Naive thymus-derived CD4-positive, alpha-beta T cell (primary cell): ENCODE data around the gene FUT8. TPM values are rescaled to one million over a fixed set of nuclear protein-coding genes. Genes with fewer than 3 reads are reported as not detected.

ENCODE experiments used
- ATAC-seq: fragments of 150-1000 bp; cut with Tn5 transposase; 2 replicates; pipeline ENCODE4 v1.10.0; 2021; ENCODE audit warnings: mild to moderate bottlenecking, moderate library complexity
- CTCF ChIA-PET: fragments of 350-600 bp; sonication (Branson Sonifier 250); formaldehyde crosslinking; loops from one replicate; lab custom pipeline; 2021; ENCODE audit warnings: antibody characterized with exemption; lab: Charles Lee
- POLR2A ChIA-PET: fragments of 350-600 bp; sonication (Branson Sonifier 250); formaldehyde crosslinking; loops from one replicate; lab custom pipeline; 2021; ENCODE audit warnings: antibody characterized with exemption, inconsistent platforms; lab: Charles Lee
- DNase-seq, 9 donors: peaks; one replicate each; pipeline versions ENCODE4 v3.0.0 to v3.0.0-alpha.2; 2020 to 2022; ENCODE audit warnings: mixed read lengths in 1 of 9
- H3K27ac ChIP-seq: one replicate; pipeline ENCODE4 v1.7.0; 2013; ENCODE audit warnings: mild to moderate bottlenecking, low read depth, low read length, moderate library complexity
- H3K27me3 ChIP-seq, 2 donors: one replicate each; pipeline ENCODE4 v1.7.0; 2013; ENCODE audit warnings: low read length in 2 of 2, mild to moderate bottlenecking in 2 of 2, moderate library complexity in 2 of 2; ENCODE audit not compliant: control insufficient read depth in 2 of 2, insufficient read depth in 2 of 2
- H3K36me3 ChIP-seq, 3 experiments: 1 replicate in 2 of 3; 2 replicates in 1 of 3; pipeline ENCODE4 v1.7.0; 2013; ENCODE audit warnings: low read length in 3 of 3, mild to moderate bottlenecking in 3 of 3, moderate library complexity in 1 of 3; ENCODE audit not compliant: insufficient read depth in 3 of 3, control insufficient read depth in 2 of 3
- H3K4me1 ChIP-seq, 2 donors: one replicate each; pipeline ENCODE4 v1.7.0; 2013; ENCODE audit warnings: low read length in 2 of 2, mild to moderate bottlenecking in 2 of 2, moderate library complexity in 1 of 2; ENCODE audit not compliant: control insufficient read depth in 2 of 2, insufficient read depth in 2 of 2
- H3K4me3 ChIP-seq: 2 replicates; pipeline ENCODE4 v1.7.0; 2013; ENCODE audit warnings: mild to moderate bottlenecking, low read length
- H3K9me3 ChIP-seq, 3 experiments: 1 replicate in 2 of 3; 2 replicates in 1 of 3; pipeline ENCODE4 v1.7.0; 2013; ENCODE audit warnings: low read length in 3 of 3; ENCODE audit not compliant: control insufficient read depth in 2 of 3
- H3K27ac Mint-ChIP-seq, 9 donors: one replicate each; pipeline ENCODE4 v1.8.0; 2020 to 2022; ENCODE audit warnings: mixed read lengths in 9 of 9, mild to moderate bottlenecking in 8 of 9, moderate library complexity in 5 of 9, inconsistent platforms in 2 of 9
- H3K27me3 Mint-ChIP-seq, 5 donors: one replicate each; pipeline ENCODE4 v1.8.0; 2021 to 2022; ENCODE audit warnings: mixed read lengths in 5 of 5, mild to moderate bottlenecking in 1 of 5
- H3K36me3 Mint-ChIP-seq, 5 donors: one replicate each; pipeline ENCODE4 v1.8.0; 2020 to 2022; ENCODE audit warnings: mixed read lengths in 5 of 5, mild to moderate bottlenecking in 3 of 5, inconsistent platforms in 1 of 5
- H3K4me1 Mint-ChIP-seq, 7 donors: one replicate each; pipeline ENCODE4 v1.8.0; 2020 to 2022; ENCODE audit warnings: mixed read lengths in 7 of 7, mild to moderate bottlenecking in 3 of 7, inconsistent platforms in 1 of 7
- H3K4me3 Mint-ChIP-seq, 10 donors: one replicate each; pipeline ENCODE4 v1.8.0; 2020 to 2022; ENCODE audit warnings: mild to moderate bottlenecking in 10 of 10, mixed read lengths in 10 of 10, moderate library complexity in 6 of 10, inconsistent platforms in 2 of 10
- H3K9me3 Mint-ChIP-seq, 11 donors: one replicate each; pipeline ENCODE4 v1.8.0; 2020 to 2022; ENCODE audit warnings: mixed read lengths in 11 of 11, mild to moderate bottlenecking in 4 of 11, inconsistent platforms in 1 of 11, moderate library complexity in 1 of 11
- intact Hi-C, 2 donors: fragments of 100-400 bp; cut with micrococcal nuclease; formaldehyde crosslinking; loops; one replicate each; pipeline ENCODE4 v1.15.1; 2023
- polyA plus RNA-seq, 2 donors: library from polyadenylated mRNA; unstranded; fragments of 300-500 nt; fragmentation: Illumina TruSeq; gene quantifications; one replicate each; pipeline ENCODE4 v1.2.3, GENCODE V29; 2021
- total RNA-seq, 6 experiments: library from RNA in 5 of 6; stranded (reverse) in 5 of 6; gene quantifications; 1 replicate in 5 of 6; 2 replicates in 1 of 6; pipeline ENCODE4 v1.2.3 and lab custom pipeline; 2021 to 2026

The FUT8 gene
- total and polyA plus RNA-seq, 7 experiments from 2014 or later: 11.1 to 107 (median 41.6) TPM

DNA sequence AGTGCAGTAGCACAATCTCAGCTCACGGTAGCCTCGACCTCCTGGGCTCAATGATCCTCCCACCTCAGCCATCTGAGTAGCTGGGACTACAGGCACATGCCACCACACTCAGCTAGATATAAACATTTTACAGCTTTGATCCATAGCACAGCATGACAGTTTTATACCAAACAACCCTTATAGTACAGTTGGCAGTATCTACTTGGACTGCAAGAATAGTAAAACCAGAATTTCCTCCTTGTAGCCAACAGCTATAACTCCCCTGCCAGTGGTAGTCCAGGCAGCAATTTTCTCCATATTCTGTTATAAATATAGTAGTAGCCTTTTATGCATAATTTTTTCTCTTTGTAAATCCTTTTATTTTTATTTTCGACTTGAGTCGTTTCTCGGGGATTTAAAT lies 317.0 kb downstream of the FUT8 start:
- no peaks in the 10 kb centered on the region for H3K27me3 Mint-ChIP-seq
- ATAC-seq: no peak
- H3K4me3 ChIP-seq: no peak overlapping the region
- no peak for DNase-seq
- H3K9me3 ChIP-seq: no peaks in the 10 kb centered on the region
- no peak overlapping the region for H3K27ac Mint-ChIP-seq
- intact Hi-C loops: no loop called here
- H3K36me3 Mint-ChIP-seq: peaks cover 19 to 66% (median 51%) of the 10 kb centered on the region in 5 donors
- H3K4me3 Mint-ChIP-seq: no peak overlapping the region
- H3K9me3 Mint-ChIP-seq: peaks cover 0 to 14% (median 4%) of the 10 kb centered on the region in 11 donors
- POLR2A ChIA-PET: interaction anchor here (0.7 kb wide), 1 partner anchor 63 kb away, joined by 3 read pairs; no protein-coding TSS in a partner anchor
- peaks cover 0 to 16% (median 4%) of the 10 kb centered on the region in 3 experiments for H3K36me3 ChIP-seq
- peaks cover 4 to 16% (median 9%) of the 10 kb centered on the region in 7 donors for H3K4me1 Mint-ChIP-seq
- no peaks in the 10 kb centered on the region for H3K4me1 ChIP-seq
- no peaks in the 10 kb centered on the region for H3K27me3 ChIP-seq
- CTCF ChIA-PET: no interaction called here
- no peak overlapping the region for H3K27ac ChIP-seq

DNA sequence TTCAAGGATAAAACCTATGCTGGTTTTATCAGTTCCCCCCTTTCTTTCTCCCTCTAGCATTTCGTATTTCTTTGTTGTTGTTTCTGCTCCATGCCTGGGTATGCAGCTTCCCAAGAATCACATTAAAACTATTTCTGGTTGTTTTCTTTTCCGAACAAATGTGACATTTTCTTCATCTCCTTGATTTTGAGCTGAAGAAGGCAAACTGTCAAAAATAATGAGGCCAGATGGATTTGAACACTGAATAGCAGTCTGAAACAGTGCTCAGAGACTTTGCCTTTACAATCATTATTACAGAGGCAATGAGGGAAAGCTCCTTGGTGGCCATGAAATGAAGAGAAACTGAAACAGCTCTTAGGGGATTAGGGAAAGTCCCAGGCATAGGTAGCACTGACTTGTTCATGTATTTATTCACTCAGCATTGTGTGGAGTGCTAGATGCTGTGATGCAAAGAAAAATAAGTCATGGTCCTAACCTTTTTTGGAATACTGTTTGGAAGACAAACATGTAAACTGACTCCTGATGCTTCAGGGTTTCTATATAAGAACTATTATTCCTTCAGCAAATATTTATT lies 319.5 kb downstream of the FUT8 start:
- ATAC-seq: peak; percentile 51
- Histone ChIP-seq H3K27me3 (no peaks in the 10 kb centered on the region), H3K9me3 (no peaks in the 10 kb centered on the region), H3K36me3 (peaks cover 0 to under 1% (median 0%) of the 10 kb centered on the region in 3 experiments), H3K4me1 (no peaks in the 10 kb centered on the region), H3K4me3 (no peak overlapping the region), H3K27ac (no peak overlapping the region)
- DNase-seq: no peak
- peaks cover 9 to 58% (median 42%) of the 10 kb centered on the region in 5 donors for H3K36me3 Mint-ChIP-seq
- H3K4me1 Mint-ChIP-seq: peaks cover 4 to 15% (median 9%) of the 10 kb centered on the region in 7 donors
- ChIA-PET POLR2A (no interaction called here), CTCF (no interaction called here)
- no peaks in the 10 kb centered on the region for H3K27me3 Mint-ChIP-seq
- intact Hi-C loops: loop anchor here (10.0 kb wide), 2 partner anchors 223 to 317 kb away; partner anchors contain the start of gene FUT8 (in 1 of the 2)
- H3K4me3 Mint-ChIP-seq: peak overlapping the region in 1 of 10 donors; percentile 74
- peak overlapping the region in 4 of 9 donors; percentile 50 to 88 (median 71) for H3K27ac Mint-ChIP-seq
- peaks cover 0 to 7% (median 4%) of the 10 kb centered on the region in 11 donors for H3K9me3 Mint-ChIP-seq

GRCh38 chr14:65738339-65738738 lies 325.8 kb downstream of the FUT8 start:
- ChIA-PET POLR2A (no interaction called here), CTCF (no interaction called here)
- no peak for DNase-seq
- no peaks in the 10 kb centered on the region for H3K9me3 ChIP-seq
- Mint-ChIP-seq H3K4me3 (no peak overlapping the region), H3K36me3 (peaks cover 5 to 66% (median 49%) of the 10 kb centered on the region in 5 donors), H3K27me3 (no peaks in the 10 kb centered on the region), H3K27ac (no peak overlapping the region), H3K9me3 (peaks cover 0 to 2% (median 0%) of the 10 kb centered on the region in 11 donors), H3K4me1 (peaks cover 0 to 2% (median 0%) of the 10 kb centered on the region in 7 donors)
- no peaks in the 10 kb centered on the region for H3K27me3 ChIP-seq
- no peaks in the 10 kb centered on the region for H3K4me1 ChIP-seq
- intact Hi-C loops: loop anchor here (10.0 kb wide), 2 partner anchors 216 to 324 kb away; partner anchors contain the start of gene FUT8 (in 1 of the 2)
- no peak overlapping the region for H3K4me3 ChIP-seq
- H3K36me3 ChIP-seq: peaks cover 0 to 9% (median 6%) of the 10 kb centered on the region in 3 experiments
- H3K27ac ChIP-seq: no peak overlapping the region
- ATAC-seq: no peak

DNA sequence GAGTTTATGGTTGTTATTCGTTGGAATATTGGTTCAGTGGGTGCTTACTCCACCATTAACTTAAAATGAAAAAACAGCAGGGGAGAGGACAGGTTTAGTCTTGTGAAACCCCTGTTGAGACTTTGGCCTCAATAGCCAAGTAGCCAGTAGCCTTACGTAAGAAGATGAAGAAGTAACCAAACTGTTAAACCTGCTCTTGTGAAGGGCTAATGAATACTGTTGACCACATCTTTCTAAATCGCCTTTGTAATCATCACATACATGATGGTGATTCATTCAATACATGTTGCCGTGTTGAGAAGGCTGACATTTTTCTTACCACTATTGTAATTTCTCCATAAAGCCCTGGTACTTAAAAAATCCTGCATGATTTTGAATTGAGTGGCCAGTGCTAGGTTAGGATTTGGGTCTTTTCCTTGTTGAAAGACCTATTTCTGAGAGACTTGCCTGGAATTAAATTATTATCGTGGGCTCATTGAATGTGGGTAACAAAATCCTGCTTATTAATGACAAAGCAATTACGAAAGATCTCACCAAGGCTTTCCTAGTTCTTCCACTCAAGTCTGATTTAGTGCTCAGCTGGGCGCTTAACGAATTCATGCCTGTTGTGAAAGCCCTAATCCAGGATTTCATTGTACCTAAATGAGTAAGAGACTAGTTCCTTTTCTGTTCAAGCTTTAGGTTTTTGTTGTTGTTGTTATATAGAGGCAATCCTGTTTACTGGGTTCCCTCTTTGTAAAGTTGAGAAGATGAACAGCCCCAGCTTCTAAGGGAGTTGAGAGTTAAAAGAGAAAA lies 333.1 kb downstream of the FUT8 start:
- ATAC-seq (no peak), DNase-seq (no peak)
- CTCF ChIA-PET: interaction anchor here (0.5 kb wide), 1 partner anchor 246 kb away, joined by 4 read pairs; no protein-coding TSS in a partner anchor
- H3K36me3 ChIP-seq: peaks cover 4 to 9% (median 6%) of the 10 kb centered on the region in 3 experiments
- intact Hi-C loops: no loop called here
- H3K27ac Mint-ChIP-seq: peak overlapping the region in 2 of 9 donors; percentile 36 to 46
- H3K27me3 ChIP-seq: no peaks in the 10 kb centered on the region
- H3K9me3 ChIP-seq: no peaks in the 10 kb centered on the region
- H3K4me3 Mint-ChIP-seq: no peak overlapping the region
- POLR2A ChIA-PET: no interaction called here
- H3K27me3 Mint-ChIP-seq: no peaks in the 10 kb centered on the region
- H3K4me1 Mint-ChIP-seq: peaks cover 0 to 5% (median 2%) of the 10 kb centered on the region in 7 donors
- H3K4me3 ChIP-seq: no peak overlapping the region
- peaks cover 0 to 2% (median 0%) of the 10 kb centered on the region in 11 donors for H3K9me3 Mint-ChIP-seq
- no peak overlapping the region for H3K27ac ChIP-seq
- peaks cover 0 to 47% (median 34%) of the 10 kb centered on the region in 5 donors for H3K36me3 Mint-ChIP-seq
- no peaks in the 10 kb centered on the region for H3K4me1 ChIP-seq

DNA sequence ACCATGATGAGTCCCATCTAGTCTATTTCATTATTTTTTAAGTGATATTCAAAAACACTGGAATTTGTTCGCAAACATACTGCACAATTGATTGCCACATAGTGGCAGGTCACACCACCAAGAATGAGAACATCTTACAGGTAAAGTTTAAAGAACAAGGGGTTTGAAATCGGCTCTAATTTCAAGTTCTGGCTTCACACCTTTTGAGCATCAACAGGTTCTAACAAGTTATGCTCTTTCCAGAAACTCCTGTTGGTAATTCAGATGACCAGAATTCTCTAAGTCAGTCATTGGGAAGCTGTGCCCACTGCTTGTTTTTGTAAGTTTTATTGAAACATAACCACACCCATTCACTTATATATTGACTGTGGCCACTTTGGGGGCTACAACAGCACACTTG lies 336.3 kb downstream of the FUT8 start:
- Histone ChIP-seq H3K36me3 (peaks cover 0 to 1% (median 0%) of the 10 kb centered on the region in 3 experiments), H3K4me1 (no peaks in the 10 kb centered on the region), H3K27me3 (no peaks in the 10 kb centered on the region), H3K27ac (no peak overlapping the region), H3K9me3 (no peaks in the 10 kb centered on the region), H3K4me3 (no peak overlapping the region)
- ChIA-PET POLR2A (no interaction called here), CTCF (no interaction called here)
- intact Hi-C loops: no loop called here
- H3K36me3 Mint-ChIP-seq: peaks cover 0 to 25% (median 13%) of the 10 kb centered on the region in 5 donors
- ATAC-seq (no peak), DNase-seq (no peak)
- H3K9me3 Mint-ChIP-seq: no peaks in the 10 kb centered on the region
- H3K4me3 Mint-ChIP-seq: no peak overlapping the region
- H3K27me3 Mint-ChIP-seq: no peaks in the 10 kb centered on the region
- H3K4me1 Mint-ChIP-seq: peaks cover 0 to 9% (median 5%) of the 10 kb centered on the region in 7 donors
- peak overlapping the region in 1 of 9 donors; percentile 9 for H3K27ac Mint-ChIP-seq

DNA sequence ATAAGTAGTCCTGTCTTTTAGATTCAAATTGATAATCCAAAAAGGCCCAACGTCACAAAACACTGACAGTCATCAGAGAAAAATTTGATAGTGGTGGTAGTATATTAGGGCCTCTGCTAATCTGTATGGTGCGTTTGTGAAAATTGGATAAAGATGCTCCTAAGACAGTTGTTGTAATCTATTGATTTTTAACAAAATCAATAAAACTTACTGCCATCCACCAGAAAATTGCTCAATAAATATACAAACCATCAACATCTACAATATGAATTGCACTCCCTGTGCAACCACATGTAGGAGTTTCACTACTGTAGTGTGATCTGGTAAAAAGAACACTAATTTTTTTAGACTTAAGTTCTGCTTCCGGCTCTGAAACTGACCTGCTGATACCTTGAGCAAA lies 336.8 kb downstream of the FUT8 start:
- no peaks in the 10 kb centered on the region for H3K9me3 Mint-ChIP-seq
- POLR2A ChIA-PET: no interaction called here
- no peak overlapping the region for H3K4me3 Mint-ChIP-seq
- CTCF ChIA-PET: interaction anchor here (0.7 kb wide), 1 partner anchor 531 kb away, joined by 3 read pairs; no protein-coding TSS in a partner anchor
- Histone ChIP-seq H3K36me3 (no peaks in the 10 kb centered on the region), H3K4me3 (no peak overlapping the region), H3K9me3 (no peaks in the 10 kb centered on the region), H3K4me1 (no peaks in the 10 kb centered on the region), H3K27me3 (no peaks in the 10 kb centered on the region), H3K27ac (no peak overlapping the region)
- peaks cover 0 to 9% (median 5%) of the 10 kb centered on the region in 7 donors for H3K4me1 Mint-ChIP-seq
- no peaks in the 10 kb centered on the region for H3K27me3 Mint-ChIP-seq
- H3K36me3 Mint-ChIP-seq: peaks cover 0 to 22% (median 12%) of the 10 kb centered on the region in 5 donors
- intact Hi-C loops: no loop called here
- DNase-seq: no peak
- ATAC-seq: no peak
- H3K27ac Mint-ChIP-seq: peak overlapping the region in 1 of 9 donors; percentile 47
